Fibroblast of mammary gland (primary cell): ENCODE measurements around the gene LRRC47.

Experiments
- DNase-seq: peaks from one replicate; pipeline ENCODE4 v3.0.0-alpha.2; 2010; ENCODE audit warnings: low read depth
- H3K4me3 ChIP-seq: 2 replicates; pipeline ENCODE4 v1.5.1; 2011; ENCODE audit warnings: low read depth, mild to moderate bottlenecking, low read length, moderate library complexity; ENCODE audit not compliant: control insufficient read depth
- CTCF ChIP-seq: conservative IDR thresholded peaks from 2 replicates; pipeline ENCODE4 v1.5.1; 2011; ENCODE audit warnings: low read depth, low read length, inconsistent platforms; ENCODE audit not compliant: control insufficient read depth, insufficient read depth

The LRRC47 gene

GRCh38 chr1:3746830-3747521, 49.3 kb downstream of the LRRC47 start:
- TF ChIP-seq CTCF, result no peak
- DNase-seq, result peak; percentile 66
- H3K4me3 ChIP-seq, result peak overlapping the region; percentile 64

GRCh38 chr1:3746389-3746829, 49.9 kb downstream of the LRRC47 start:
- TF ChIP-seq CTCF, result no peak
- H3K4me3 ChIP-seq, result peak overlapping the region; percentile 64

GRCh38 chr1:3745590-3746381, 50.5 kb downstream of the LRRC47 start:
- no peak for DNase-seq
- no peak for TF ChIP-seq CTCF
- H3K4me3 ChIP-seq, result no peak overlapping the region

More at GRCh38 chr1:3746389-3746829, 49.9 kb downstream of the LRRC47 start:
- peak; percentile 6 for DNase-seq

- no peak for DNase-seq
- no peak overlapping the region for H3K4me3 ChIP-seq
- TF ChIP-seq CTCF, result no peak
Observed at GRCh38 chr1:3745071-3745470, 51.2 kb downstream of the LRRC47 start.

- no peak for TF ChIP-seq CTCF
- no peak for DNase-seq
- H3K4me3 ChIP-seq, result no peak overlapping the region
Observed at GRCh38 chr1:3744646-3745045, 51.7 kb downstream of the LRRC47 start.

- no peak overlapping the region for H3K4me3 ChIP-seq
- TF ChIP-seq CTCF, result no peak
- no peak for DNase-seq
Observed at GRCh38 chr1:3743826-3744225, 52.5 kb downstream of the LRRC47 start.
